DOHH2 (cell line): ENCODE data around the gene WWTR1.
A peak's percentile ranks its signal among the peaks of the same experiment; 100 is the strongest.

Experiments used
- H3F3A ChIP-seq: fragments of 200-600 bp; sonication (generic), shearing (Covaris generic); 2 replicates; pipeline ENCODE4 v1.6.0; 2016; ENCODE audit warnings: antibody characterized with exemption, mild to moderate bottlenecking; ENCODE audit not compliant: control insufficient read depth, insufficient read depth
- H3K27ac ChIP-seq: fragments of 200-600 bp; sonication (generic); 2 replicates; pipeline ENCODE4 v1.5.1; 2014; ENCODE audit warnings: low read depth, mild to moderate bottlenecking, low read length, moderate library complexity
- H3K27me3 ChIP-seq: fragments of 200-600 bp; sonication (generic); 2 replicates; pipeline ENCODE4 v1.6.1; 2014; ENCODE audit warnings: mild to moderate bottlenecking, low read length, mixed read lengths; ENCODE audit not compliant: control insufficient read depth
- H3K36me3 ChIP-seq: fragments of 200-600 bp; sonication (generic); 2 replicates; pipeline ENCODE4 v1.6.1; 2014; ENCODE audit warnings: mild to moderate bottlenecking, low read length, moderate library complexity, mixed read lengths; ENCODE audit not compliant: control insufficient read depth
- H3K4me1 ChIP-seq: fragments of 200-600 bp; sonication (generic); 2 replicates; pipeline ENCODE4 v1.6.1; 2014; ENCODE audit warnings: mild to moderate bottlenecking, low read length, mixed read lengths; ENCODE audit not compliant: control insufficient read depth
- H3K4me2 ChIP-seq: fragments of 200-600 bp; sonication (generic); 2 replicates; pipeline ENCODE4 v1.6.0; 2014; ENCODE audit warnings: mild to moderate bottlenecking, low read length, moderate library complexity
- H3K4me3 ChIP-seq: fragments of 200-600 bp; sonication (generic); 2 replicates; pipeline ENCODE4 v1.5.1; 2014; ENCODE audit warnings: mild to moderate bottlenecking, low read length, mixed read lengths
- H3K79me2 ChIP-seq: fragments of 200-600 bp; sonication (generic); 2 replicates; pipeline ENCODE4 v1.6.1; 2014; ENCODE audit warnings: mild to moderate bottlenecking, low read length, mixed read lengths; ENCODE audit not compliant: control insufficient read depth
- H3K9me2 ChIP-seq: fragments of 200-600 bp; sonication (generic); replicated peaks from 2 replicates; pipeline ENCODE4 v1.6.1; 2014; ENCODE audit warnings: mild to moderate bottlenecking, low read length, mixed read lengths; ENCODE audit not compliant: control insufficient read depth
- H3K9me3 ChIP-seq: fragments of 200-600 bp; sonication (generic); 2 replicates; pipeline ENCODE4 v1.6.1; 2014; ENCODE audit warnings: antibody characterized with exemption, low read length, mixed read lengths; ENCODE audit not compliant: control insufficient read depth, insufficient read depth
- H4K20me1 ChIP-seq: fragments of 200-600 bp; sonication (generic); 2 replicates; pipeline ENCODE4 v1.6.0; 2014; ENCODE audit warnings: low read depth, mild to moderate bottlenecking, antibody characterized with exemption, low read length, moderate library complexity; ENCODE audit not compliant: control insufficient read depth, insufficient read depth
- EZH2phosphoT487 ChIP-seq: fragments of 200-600 bp; sonication (generic); IDR thresholded peaks from 2 replicates; pipeline ENCODE4 v1.6.1; 2017; ENCODE audit warnings: borderline replicate concordance, mild to moderate bottlenecking, antibody characterized with exemption, low read length, moderate library complexity, mixed read lengths
- TF ChIP-seq, protein P1 (sequence below): fragments of 200-600 bp; sonication (generic); IDR thresholded peaks from one replicate; pipeline ENCODE4 v1.5.1; 2014; ENCODE audit warnings: antibody characterized with exemption, mild to moderate bottlenecking, low read depth, low read length; ENCODE audit not compliant: poor library complexity, severe bottlenecking

Gene WWTR1

DNA sequence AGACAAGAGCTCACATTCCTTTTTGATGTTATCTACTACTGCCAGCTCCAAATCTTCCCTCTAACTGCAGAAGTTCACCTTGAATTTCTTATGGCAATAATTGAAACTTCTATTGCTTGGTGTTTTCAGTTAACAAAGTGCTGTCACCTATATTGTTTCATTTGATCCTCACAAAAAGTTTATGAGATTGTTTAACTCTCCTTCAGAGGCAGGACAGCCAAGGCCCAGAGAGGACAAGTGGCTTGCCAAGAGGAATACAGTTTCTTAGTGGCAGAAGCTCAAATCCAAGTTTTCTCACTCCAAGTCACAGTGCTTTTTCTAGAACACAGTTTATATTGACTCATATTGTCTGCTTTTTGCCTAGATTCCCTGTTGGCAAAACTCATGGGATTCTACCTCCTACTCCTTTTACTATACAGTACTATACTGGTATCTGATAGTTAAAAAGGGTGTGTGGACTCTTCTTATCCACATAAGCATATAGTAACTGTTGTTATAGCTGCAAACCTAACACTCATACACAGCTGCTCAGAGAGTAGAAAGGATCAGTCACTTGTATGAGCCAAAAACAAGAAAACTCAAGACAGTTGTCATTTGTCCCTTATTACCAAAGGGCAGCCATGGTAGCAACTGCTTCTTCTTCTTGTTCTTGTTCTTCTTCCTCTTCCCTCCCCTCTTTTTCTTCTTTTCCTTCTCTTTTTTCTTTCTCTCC, 167.4 kb downstream of the WWTR1 start:
- H3K79me2 ChIP-seq: no peaks in the 10 kb centered on the region

DNA sequence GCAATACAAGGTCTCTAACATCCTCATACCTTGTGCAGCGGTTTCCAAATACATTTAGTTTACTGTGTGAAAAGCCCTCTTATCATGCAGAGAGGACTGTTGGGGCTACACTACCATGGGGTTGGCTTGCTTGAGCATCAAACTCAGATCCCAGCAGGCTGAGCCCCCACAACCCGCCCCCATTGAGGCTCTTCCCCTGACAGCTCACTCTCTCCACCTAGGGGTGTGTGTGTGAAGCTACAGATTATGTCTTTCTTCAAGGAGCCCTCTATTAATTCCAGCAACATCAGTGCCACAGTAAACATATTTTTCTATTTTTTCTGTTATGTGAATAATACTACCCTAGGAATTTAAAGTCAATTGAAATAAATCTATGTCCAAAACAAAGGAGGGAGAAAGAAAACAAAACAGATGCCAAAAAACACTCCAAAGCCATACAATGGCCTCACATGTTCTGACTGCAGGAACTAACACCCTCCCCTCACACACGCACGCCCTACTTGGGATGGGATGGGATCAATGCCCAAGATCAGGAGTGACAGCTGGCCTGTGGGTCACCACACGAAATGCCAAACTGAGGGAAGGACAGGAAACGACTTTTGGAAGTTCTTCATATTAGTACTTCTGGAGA, 168.7 kb downstream of the WWTR1 start:
- no peaks in the 10 kb centered on the region for H3K79me2 ChIP-seq
- H3K9me2 ChIP-seq: no peaks in the 10 kb centered on the region
- H3K36me3 ChIP-seq: no peaks in the 10 kb centered on the region
- H3K4me3 ChIP-seq: no peak overlapping the region
- H3K9me3 ChIP-seq: no peaks in the 10 kb centered on the region
- peaks cover 2% of the 10 kb centered on the region; the same call in 1 of the 2 replicates for H3K27me3 ChIP-seq
- H4K20me1 ChIP-seq: no peaks in the 10 kb centered on the region
- H3K4me2 ChIP-seq: no peak overlapping the region
- no peaks in the 10 kb centered on the region for H3F3A ChIP-seq
- H3K4me1 ChIP-seq: no peaks in the 10 kb centered on the region
- TF ChIP-seq EZH2phosphoT487: no peak
- TF ChIP-seq, protein P1, sequence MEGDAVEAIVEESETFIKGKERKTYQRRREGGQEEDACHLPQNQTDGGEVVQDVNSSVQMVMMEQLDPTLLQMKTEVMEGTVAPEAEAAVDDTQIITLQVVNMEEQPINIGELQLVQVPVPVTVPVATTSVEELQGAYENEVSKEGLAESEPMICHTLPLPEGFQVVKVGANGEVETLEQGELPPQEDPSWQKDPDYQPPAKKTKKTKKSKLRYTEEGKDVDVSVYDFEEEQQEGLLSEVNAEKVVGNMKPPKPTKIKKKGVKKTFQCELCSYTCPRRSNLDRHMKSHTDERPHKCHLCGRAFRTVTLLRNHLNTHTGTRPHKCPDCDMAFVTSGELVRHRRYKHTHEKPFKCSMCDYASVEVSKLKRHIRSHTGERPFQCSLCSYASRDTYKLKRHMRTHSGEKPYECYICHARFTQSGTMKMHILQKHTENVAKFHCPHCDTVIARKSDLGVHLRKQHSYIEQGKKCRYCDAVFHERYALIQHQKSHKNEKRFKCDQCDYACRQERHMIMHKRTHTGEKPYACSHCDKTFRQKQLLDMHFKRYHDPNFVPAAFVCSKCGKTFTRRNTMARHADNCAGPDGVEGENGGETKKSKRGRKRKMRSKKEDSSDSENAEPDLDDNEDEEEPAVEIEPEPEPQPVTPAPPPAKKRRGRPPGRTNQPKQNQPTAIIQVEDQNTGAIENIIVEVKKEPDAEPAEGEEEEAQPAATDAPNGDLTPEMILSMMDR: peak; percentile 64
- no peak overlapping the region for H3K27ac ChIP-seq

More for the DNA sequence above, 167.4 kb downstream of the WWTR1 start:
- H3K4me1 ChIP-seq: no peaks in the 10 kb centered on the region
- H3K4me3 ChIP-seq: no peak overlapping the region
- no peaks in the 10 kb centered on the region for H4K20me1 ChIP-seq
- no peaks in the 10 kb centered on the region for H3F3A ChIP-seq
- H3K36me3 ChIP-seq: no peaks in the 10 kb centered on the region
- H3K9me3 ChIP-seq: no peaks in the 10 kb centered on the region
- no peak overlapping the region for H3K27ac ChIP-seq
- H3K27me3 ChIP-seq: peaks cover 2% of the 10 kb centered on the region; the same call in 1 of the 2 replicates
- H3K9me2 ChIP-seq: no peaks in the 10 kb centered on the region
- no peak for TF ChIP-seq EZH2phosphoT487
- TF ChIP-seq, protein P1: no peak
- H3K4me2 ChIP-seq: no peak overlapping the region

DNA sequence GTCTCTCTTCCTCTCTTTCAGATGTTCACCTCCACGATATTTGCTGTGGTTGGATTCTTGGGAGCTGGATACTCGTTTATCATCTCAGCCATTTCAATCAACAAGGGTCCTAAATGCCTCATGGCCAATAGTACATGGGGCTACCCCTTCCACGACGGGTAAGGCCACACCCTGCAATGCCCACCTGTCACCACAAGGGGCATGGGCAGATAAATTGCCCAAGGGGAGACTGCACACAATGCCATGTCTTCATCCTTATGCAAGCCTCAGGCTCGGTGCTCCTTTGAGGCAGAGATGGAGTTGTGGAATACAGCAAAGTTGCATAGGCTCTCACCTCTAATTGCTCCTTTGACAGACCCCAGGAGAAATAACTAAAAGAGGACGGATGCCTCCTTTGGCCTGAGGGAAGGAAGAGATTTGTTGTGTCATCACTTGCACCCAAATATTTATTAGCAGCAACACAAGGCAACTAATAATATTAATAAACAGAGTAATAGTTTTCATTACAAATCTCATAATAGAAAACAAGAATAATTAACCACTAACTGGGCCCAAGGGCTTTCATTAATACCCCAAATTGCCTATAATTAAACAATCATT, 170.1 kb downstream of the WWTR1 start:
- no peaks in the 10 kb centered on the region for H4K20me1 ChIP-seq
- no peak overlapping the region for H3K4me2 ChIP-seq
- TF ChIP-seq, protein P1: peak; percentile 88
- no peak for TF ChIP-seq EZH2phosphoT487
- no peak overlapping the region for H3K27ac ChIP-seq
- H3K79me2 ChIP-seq: no peaks in the 10 kb centered on the region
- H3K4me3 ChIP-seq: no peak overlapping the region
- H3K9me3 ChIP-seq: no peaks in the 10 kb centered on the region
- no peaks in the 10 kb centered on the region for H3K36me3 ChIP-seq
- H3K4me1 ChIP-seq: no peaks in the 10 kb centered on the region
- peaks cover 1% of the 10 kb centered on the region; the same call in 1 of the 2 replicates for H3K27me3 ChIP-seq
- no peaks in the 10 kb centered on the region for H3K9me2 ChIP-seq
- no peaks in the 10 kb centered on the region for H3F3A ChIP-seq
